ENCODE data around the gene RAD51AP2. TPM values are rescaled to one million over a fixed set of nuclear protein-coding genes. Genes with fewer than 3 reads are reported as not detected.

RAD51AP2 gene
- total and polyA plus RNA-seq, 2 of the 13 experiments (the other 11 are each of a cell fraction or from before 2014, with no cell fraction given) = 0.11 to 0.12 TPM

GRCh38 chr2:17539611-17540092 lies 21.4 kb upstream of the RAD51AP2 start (continued):
- TF ChIP-seq ZHX2 (IDR thresholded peaks at IDR 0.05; ENCODE audit: low read depth) (0 out of 2 replicates have a peak, but pooled peaks have one; percentile 5), ZHX2 (CRISPR knock-in tag; IDR thresholded peaks at IDR 0.05; ENCODE audit: borderline replicate concordance) (no peak), POLR2AphosphoS5 (IDR thresholded peaks at IDR 0.05; ENCODE audit: low read depth, low read length) (peak; percentile 76; the same call in 1 of the 2 replicates), HES4 (CRISPR knock-in tag; IDR thresholded peaks at IDR 0.05; ENCODE audit: borderline replicate concordance) (no peak), GMEB1 (CRISPR knock-in tag; IDR thresholded peaks at IDR 0.05; ENCODE audit: borderline replicate concordance) (no peak), ZNF280D (CRISPR knock-in tag; IDR thresholded peaks at IDR 0.05) (no peak), NONO (IDR thresholded peaks at IDR 0.05) (no peak), NONO (CRISPR knock-in tag; conservative IDR thresholded peaks at IDR 0.05) (no peak), DNMT3B (CRISPR knock-in tag; conservative IDR thresholded peaks at IDR 0.05) (no peak), REL (CRISPR knock-in tag; conservative IDR thresholded peaks at IDR 0.05) (no peak), ZNF558 (CRISPR knock-in tag; IDR thresholded peaks at IDR 0.05; ENCODE audit: borderline replicate concordance) (no peak), ISL2 (CRISPR knock-in tag; IDR thresholded peaks at IDR 0.05) (no peak), ZKSCAN8 (CRISPR knock-in tag; IDR thresholded peaks at IDR 0.05; ENCODE audit: borderline replicate concordance) (peak; percentile 73), NFYB (CRISPR knock-in tag; IDR thresholded peaks at IDR 0.05) (peak; percentile 64), HNF1B (CRISPR knock-in tag; IDR thresholded peaks at IDR 0.05) (no peak), HBP1 (CRISPR knock-in tag; IDR thresholded peaks at IDR 0.05; ENCODE audit: low read depth) (0 out of 2 replicates have a peak, but pooled peaks have one; percentile 5)

Data from HepG2 (cell line).